ENCODE data around the gene TLE7. TPM values are rescaled to one million over a fixed set of nuclear protein-coding genes. Genes with fewer than 3 reads are reported as not detected.

TLE7 gene
- total and polyA plus RNA-seq, 2 of the 8 experiments (the other 6 are each of a cell fraction or from before 2014, with no cell fraction given), result 0.03 TPM; not detected in 1

DNA sequence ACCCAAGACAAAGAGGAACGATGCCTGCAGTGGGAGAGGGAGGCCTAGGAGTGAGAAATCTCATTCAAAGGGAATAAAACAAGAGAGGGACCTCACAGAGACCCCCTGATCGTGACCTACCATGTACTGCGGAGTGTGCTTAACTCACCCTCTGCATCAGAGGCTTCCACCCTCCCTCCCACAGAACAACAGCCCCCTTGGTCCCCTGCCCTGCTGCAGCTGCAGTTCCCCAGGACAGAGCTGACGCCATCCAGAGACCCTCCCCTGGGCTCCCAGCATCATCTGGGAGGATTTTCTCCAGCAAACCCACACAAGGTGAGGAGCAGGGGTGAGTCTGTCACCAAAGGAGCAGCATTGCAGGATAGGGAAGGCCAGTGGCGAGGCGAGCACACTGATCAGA, 39.8 kb downstream of the TLE7 start:
- Histone ChIP-seq H3K4me2 (ENCODE audit: insufficient read depth in 1 of 2, low read depth in 2 of 2, low read length in 2 of 2) (peak overlapping the region in 1 of 2 experiments; percentile 46; a peak in 2 of 4 replicates), H2BK20ac (ENCODE audit: low read length) (peak overlapping the region; percentile 91; the same call in 1 of the 2 replicates), H3K4ac (replicated peaks; ENCODE audit: insufficient read length, low read depth, low read length) (no peak overlapping the region), H4K5ac (ENCODE audit: insufficient read length, low read depth, low read length) (peak overlapping the region; percentile 26), H2AFZ (ENCODE audit: low read length) (peak overlapping the region; percentile 78), H4K91ac (replicated peaks; ENCODE audit: insufficient read length, low read length) (peak overlapping the region; percentile 63), H4K8ac (ENCODE audit: extremely low read depth, insufficient read depth, low read length) (peak overlapping the region; percentile 91; the same call in 1 of the 2 replicates), H3K79me2 (ENCODE audit: control insufficient read depth in 1 of 2, insufficient read depth in 2 of 2, low read length in 2 of 2) (no peaks in the 10 kb centered on the region), H3K27me3 (replicated peaks in 1 of 4; ENCODE audit: control insufficient read depth in 3 of 4, extremely low read depth in 1 of 4, insufficient read depth in 3 of 4, low read length in 3 of 4) (no peaks in the 10 kb centered on the region), H2BK5ac (ENCODE audit: low read depth, low read length) (peak overlapping the region; percentile 92; the same call in 1 of the 2 replicates), H2BK120ac (replicated peaks; ENCODE audit: low read depth, low read length) (no peak overlapping the region), H3K23ac (ENCODE audit: insufficient read length) (no peak overlapping the region), H3K14ac (ENCODE audit: insufficient read length) (no peak overlapping the region), H4K20me1 (replicated peaks in 1 of 2; ENCODE audit: control insufficient read depth in 1 of 2, insufficient read depth in 2 of 2, low read length in 2 of 2) (no peaks in the 10 kb centered on the region), H3K23me2 (ENCODE audit: low read depth, low read length) (no peaks in the 10 kb centered on the region), H2BK12ac (ENCODE audit: low read depth, low read length) (peak overlapping the region; percentile 94), H3K36me3 (ENCODE audit: control insufficient read depth in 2 of 4, insufficient read depth in 4 of 4, low read length in 3 of 4) (no peaks in the 10 kb centered on the region), H2BK15ac (ENCODE audit: low read length) (peak overlapping the region; percentile 66), H3K27ac (ENCODE audit: low read depth, low read length) (no peak overlapping the region), H3K9me3 (ENCODE audit: insufficient read depth in 2 of 2, low read depth in 1 of 2, low read length in 1 of 2) (no peaks in the 10 kb centered on the region), H3K9ac (replicated peaks in 1 of 4; ENCODE audit: extremely low read depth in 1 of 4, low read depth in 3 of 4, low read length in 3 of 4) (no peak overlapping the region; a peak in 1 of 7 replicates), H3K56ac (replicated peaks; ENCODE audit: insufficient read length, low read depth, low read length) (no peak overlapping the region), H2AK5ac (ENCODE audit: low read depth, low read length) (peak overlapping the region; percentile 70; the same call in 1 of the 2 replicates), H3K4me3 (ENCODE audit: extremely low read depth in 1 of 4, insufficient read depth in 2 of 4, low read depth in 3 of 4, low read length in 4 of 4) (no peak overlapping the region), H3K18ac (ENCODE audit: extremely low read depth, low read length) (peak overlapping the region; percentile 64), H3K4me1 (replicated peaks in 1 of 4; ENCODE audit: control insufficient read depth in 3 of 4, insufficient read depth in 4 of 4, low read length in 3 of 4) (peaks cover 0 to 15% (median 6%) of the 10 kb centered on the region in 4 experiments; a peak in 6 of 7 replicates), H3K79me1 (ENCODE audit: low read depth, low read length) (no peaks in the 10 kb centered on the region)
- DNase-seq (ENCODE audit: low read depth in 1 of 2, low spot score in 2 of 2) (no peak), FAIRE-seq (no peak)
- ChIA-PET CTCF (ENCODE audit: partially characterized antibody) (interaction anchor here (0.6 to 1.6 kb wide), 2 partner anchors 10 to 83 kb away, joined by 3 to 9 read pairs; no protein-coding TSS in a partner anchor), POLR2A (ENCODE audit: partially characterized antibody) (interaction anchor here (2.8 kb wide), 1 partner anchor 15 kb away, joined by 11 read pairs; no protein-coding TSS in a partner anchor)
- WGBS, 2 experiments (ENCODE audit: extremely low coverage in 1 of 2, insufficient coverage in 1 of 2, insufficient read length in 1 of 2, insufficient replicate concordance in 2 of 2, low coverage in 1 of 2, low lambda C conversion rate in 2 of 2, missing lambda C conversion rate in 1 of 2), result 73% methylated on average over 6 of the region's 6 CpGs; no CpG with 5 or more reads in 1 of the 2 experiments
- no peak for TF ChIP-seq KDM1A (IDR thresholded peaks at IDR 0.05; ENCODE audit: borderline replicate concordance, low read length)
- no peak for TF ChIP-seq TCF12 (IDR thresholded peaks at IDR 0.05; ENCODE audit: low read depth, low read length)
- TF ChIP-seq EZH2 (IDR thresholded peaks at IDR 0.05; ENCODE audit: low read depth, low read length, severe bottlenecking), result no peak
- no peak for TF ChIP-seq SUZ12 (IDR thresholded peaks at IDR 0.05; ENCODE audit: low read length)
- TF ChIP-seq SP2 (IDR thresholded peaks at IDR 0.05; ENCODE audit: low read length), result no peak
- TF ChIP-seq PHF8 (conservative IDR thresholded peaks at IDR 0.05; ENCODE audit: low read depth, low read length), result no peak
- no peak for TF ChIP-seq CHD1 (IDR thresholded peaks at IDR 0.05; ENCODE audit: low read depth, low read length)
